ENCODE data around the gene ITGB2.
"Not testable (repeated sequence)": the region's sequence is repeated elsewhere in the genome, so short reads cannot be mapped to it uniquely, and the experiment has no call there.

Gene ITGB2

GRCh38 chr21:44916965-44917364, 3.7 kb downstream of the ITGB2 start:
- no peak for TF ChIP-seq CTCF (IDR thresholded peaks at IDR 0.05; ENCODE audit: insufficient read depth, low read depth, low read length, missing control alignments)
- no peak overlapping the region for H3K4me3 ChIP-seq (ENCODE audit: low read depth, low read length)
- no peak for DNase-seq (ENCODE audit: low read depth)

GRCh38 chr21:44914176-44914874, 6.4 kb downstream of the ITGB2 start:
- H3K4me3 ChIP-seq (ENCODE audit: low read depth, low read length) = peak overlapping the region; percentile 39
- DNase-seq (ENCODE audit: low read depth) = peak; percentile 80
- TF ChIP-seq CTCF (IDR thresholded peaks at IDR 0.05; ENCODE audit: insufficient read depth, low read depth, low read length, missing control alignments) = no peak

GRCh38 chr21:44913425-44914175, 7.1 kb downstream of the ITGB2 start:
- DNase-seq (ENCODE audit: low read depth) = no peak
- H3K4me3 ChIP-seq (ENCODE audit: low read depth, low read length) = peak overlapping the region; percentile 39
- TF ChIP-seq CTCF (IDR thresholded peaks at IDR 0.05; ENCODE audit: insufficient read depth, low read depth, low read length, missing control alignments) = no peak

GRCh38 chr21:44912506-44913412, 7.9 kb downstream of the ITGB2 start:
- DNase-seq (ENCODE audit: low read depth); H3K4me3 ChIP-seq (ENCODE audit: low read depth, low read length): not testable (repeated sequence)

- no peak for DNase-seq (ENCODE audit: low read depth)
- no peak for TF ChIP-seq CTCF (IDR thresholded peaks at IDR 0.05; ENCODE audit: insufficient read depth, low read depth, low read length, missing control alignments)
- no peak overlapping the region for H3K4me3 ChIP-seq (ENCODE audit: low read depth, low read length)
These were observed 8.6 kb downstream of the ITGB2 start for GRCh38 chr21:44912158-44912473.

GRCh38 chr21:44911384-44912157, 9.1 kb downstream of the ITGB2 start:
- H3K4me3 ChIP-seq (ENCODE audit: low read depth, low read length) = no peak overlapping the region
- TF ChIP-seq CTCF (IDR thresholded peaks at IDR 0.05; ENCODE audit: insufficient read depth, low read depth, low read length, missing control alignments) = peak; percentile 49
- DNase-seq (ENCODE audit: low read depth) = no peak
